GM06990 (cell line): ENCODE data around the gene HCK.

Experiments
- DNase-seq: peaks from one replicate; pipeline ENCODE4 v3.0.0-alpha.2; 2011; ENCODE audit not compliant: insufficient read length; ENCODE audit errors: extremely low read depth
- H3K27me3 ChIP-seq: replicated peaks from 2 replicates; pipeline ENCODE4 v1.6.0; 2011; ENCODE audit warnings: low read length; ENCODE audit not compliant: control insufficient read depth, insufficient read depth
- H3K36me3 ChIP-seq: 2 replicates; pipeline ENCODE4 v1.5.1; 2011; ENCODE audit warnings: low read length; ENCODE audit not compliant: control insufficient read depth, insufficient read depth
- H3K4me3 ChIP-seq: replicated peaks from 2 replicates; pipeline ENCODE4 v1.5.1; 2011; ENCODE audit warnings: low read depth, mild to moderate bottlenecking, control low read depth, low read length
- CTCF ChIP-seq: IDR thresholded peaks from 2 replicates; pipeline ENCODE4 v1.5.1; 2011; ENCODE audit warnings: low read length, control low read depth, mild to moderate bottlenecking, inconsistent platforms; ENCODE audit not compliant: insufficient read depth, poor library complexity, severe bottlenecking

Gene HCK

GRCh38 chr20:32123088-32123487 is 71.0 kb downstream of the HCK start:
- no peak for DNase-seq
- TF ChIP-seq CTCF: no peak
- H3K36me3 ChIP-seq: no peaks in the 10 kb centered on the region; the same call in 1 of the 2 replicates

GRCh38 chr20:32124916-32125454 is 72.9 kb downstream of the HCK start:
- no peak for TF ChIP-seq CTCF

More at GRCh38 chr20:32123088-32123487, 71.0 kb downstream of the HCK start:
- Histone ChIP-seq H3K27me3 (no peaks in the 10 kb centered on the region), H3K4me3 (no peak overlapping the region)

GRCh38 chr20:32125506-32125905 is 73.5 kb downstream of the HCK start:
- H3K4me3 ChIP-seq: no peak overlapping the region
- TF ChIP-seq CTCF: no peak
- H3K36me3 ChIP-seq: no peaks in the 10 kb centered on the region; the same call in 1 of the 2 replicates
- no peaks in the 10 kb centered on the region for H3K27me3 ChIP-seq
- DNase-seq: no peak

More at GRCh38 chr20:32124916-32125454, 72.9 kb downstream of the HCK start:
- H3K27me3 ChIP-seq: no peaks in the 10 kb centered on the region
- DNase-seq: no peak
- H3K36me3 ChIP-seq: no peaks in the 10 kb centered on the region; the same call in 1 of the 2 replicates
- H3K4me3 ChIP-seq: no peak overlapping the region

- H3K27me3 ChIP-seq: no peaks in the 10 kb centered on the region
- no peak for TF ChIP-seq CTCF
- no peak overlapping the region for H3K4me3 ChIP-seq
- no peak for DNase-seq
- H3K36me3 ChIP-seq: no peaks in the 10 kb centered on the region; the same call in 1 of the 2 replicates
These were observed 74.9 kb downstream of the HCK start for GRCh38 chr20:32126919-32127318.

- Histone ChIP-seq H3K27me3 (no peaks in the 10 kb centered on the region), H3K36me3 (no peaks in the 10 kb centered on the region; the same call in 1 of the 2 replicates), H3K4me3 (no peak overlapping the region)
- no peak for DNase-seq
- TF ChIP-seq CTCF: no peak
These were observed 75.3 kb downstream of the HCK start for GRCh38 chr20:32127347-32127746.

- no peak for DNase-seq
- TF ChIP-seq CTCF: no peak
- Histone ChIP-seq H3K4me3 (no peak overlapping the region), H3K36me3 (no peaks in the 10 kb centered on the region; the same call in 1 of the 2 replicates), H3K27me3 (no peaks in the 10 kb centered on the region)
These were observed 76.1 kb downstream of the HCK start for GRCh38 chr20:32128167-32128566.
